HepG2 (cell line): ENCODE measurements around the gene FAM110A. TPM values are rescaled to one million over a fixed set of nuclear protein-coding genes. Genes with fewer than 3 reads are reported as not detected.
A peak's percentile ranks its signal among the peaks of the same experiment; 100 is the strongest.

Experiments used
- ATAC-seq: fragments of 200-7000 bp; cut with Tn5 transposase; 3 replicates; pipeline ENCODE4 v1.9.1; 2020; ENCODE audit warnings: mild to moderate bottlenecking, moderate library complexity
- BruUV-seq: library from RNA; stranded (reverse); fragments of 400-500 nt; replicated peaks from 2 replicates; lab custom pipeline; 2021; lab: Mats Ljungman, UMichigan
- CTCF ChIA-PET: fragments of 300-600 bp; formaldehyde crosslinking; extraction: SDS; loops from one replicate; lab custom pipeline; 2021; ENCODE audit warnings: low total read pairs, inconsistent platforms, low intra/inter-chr PET ratio; lab: Yijun Ruan, JAX
- POLR2A ChIA-PET: fragments of 350-600 bp; sonication (Branson Sonifier 250); formaldehyde crosslinking; loops from one replicate; lab custom pipeline; 2020; ENCODE audit warnings: antibody characterized with exemption, inconsistent platforms; lab: Yijun Ruan, JAX
- DNase-seq: peaks from one replicate; pipeline ENCODE4 v3.0.0-alpha.2; 2015; ENCODE audit warnings: low spot score
- FAIRE-seq: peaks from 3 replicates; lab custom pipeline; 2011; peaks lifted over from hg19 to GRCh38; lab: Jason Lieb, UNC
- H2AFZ ChIP-seq: one replicate; pipeline ENCODE4 v1.6.1; 2011; ENCODE audit warnings: low read length, inconsistent platforms
- H3K27ac ChIP-seq: fragments of 300-600 bp; 3 replicates; pipeline ENCODE4 v1.8.0; 2011; ENCODE audit warnings: mixed run types, mild to moderate bottlenecking, mixed read lengths, low read length, inconsistent platforms; ENCODE audit not compliant: insufficient read depth; ENCODE audit errors: extremely low read length
- H3K27me3 ChIP-seq, 2 experiments: fragments of 200-600 bp in 1 of 2; 2 replicates in 1 of 2; 3 replicates in 1 of 2; pipeline versions ENCODE4 v1.6.0 to v1.8.0; 2011; ENCODE audit warnings: low read length in 2 of 2, mild to moderate bottlenecking in 2 of 2, moderate library complexity in 2 of 2, inconsistent platforms in 1 of 2; ENCODE audit not compliant: insufficient read depth in 2 of 2, control insufficient read depth in 1 of 2
- H3K36me3 ChIP-seq, 2 experiments: fragments of 200-600 bp in 1 of 2; replicated peaks in 1 of 2; 2 replicates in 1 of 2; 3 replicates in 1 of 2; pipeline versions ENCODE4 v1.5.1 to v1.8.0; 2011; ENCODE audit warnings: low read length in 2 of 2, inconsistent platforms in 1 of 2; ENCODE audit not compliant: insufficient read depth in 2 of 2, control insufficient read depth in 1 of 2
- H3K4me1 ChIP-seq: 2 replicates; pipeline ENCODE4 v1.5.1; 2012; ENCODE audit warnings: low read length, inconsistent platforms; ENCODE audit not compliant: insufficient read depth
- H3K4me2 ChIP-seq: 2 replicates; pipeline ENCODE4 v1.6.0; 2011; ENCODE audit warnings: low read depth, low read length, inconsistent platforms
- H3K4me3 ChIP-seq, 3 experiments: fragments of 200-600 bp in 1 of 3; sonication (generic), shearing (Covaris generic) in 1 of 3; replicated peaks in 1 of 3; 2 replicates each; pipeline ENCODE4 v1.5.1; 2011 to 2016; ENCODE audit warnings: low read length in 3 of 3, inconsistent platforms in 2 of 3, low read depth in 2 of 3, mild to moderate bottlenecking in 2 of 3, control low read depth in 1 of 3, mixed read lengths in 1 of 3; ENCODE audit not compliant: insufficient read depth in 1 of 3
- H3K79me2 ChIP-seq: one replicate; pipeline ENCODE4 v1.6.1; 2011; ENCODE audit warnings: low read length, inconsistent platforms; ENCODE audit not compliant: insufficient read depth
- H3K9ac ChIP-seq: 2 replicates; pipeline ENCODE4 v1.6.0; 2011; ENCODE audit warnings: mild to moderate bottlenecking, low read depth, low read length, inconsistent platforms; ENCODE audit not compliant: insufficient read depth
- H3K9me3 ChIP-seq: 2 replicates; pipeline ENCODE4 v1.5.1; 2012; ENCODE audit warnings: mild to moderate bottlenecking, low read length
- H4K20me1 ChIP-seq: 2 replicates; pipeline ENCODE4 v1.6.0; 2011; ENCODE audit warnings: inconsistent platforms, mild to moderate bottlenecking, low read length, moderate library complexity; ENCODE audit not compliant: insufficient read depth
- CEBPG ChIP-seq: IDR thresholded peaks from 2 replicates; pipeline ENCODE4 v1.6.1; 2016
- EHMT2 ChIP-seq: fragments of 200-600 bp; sonication (generic); IDR thresholded peaks from 2 replicates; pipeline ENCODE4 v1.7.0; 2017; ENCODE audit warnings: antibody characterized with exemption, low read depth, low read length, borderline replicate concordance
- NAIF1 ChIP-seq: sonication (generic); formaldehyde crosslinking; IDR thresholded peaks from 2 replicates; pipeline ENCODE4 v1.5.0; 2020; ENCODE audit warnings: mild to moderate bottlenecking, missing genetic modification reagents, borderline replicate concordance
- NFE2L1 ChIP-seq: sonication (generic); formaldehyde crosslinking; IDR thresholded peaks from 2 replicates; pipeline ENCODE4 v1.4.0; 2020; ENCODE audit warnings: missing genetic modification reagents, mild to moderate bottlenecking, borderline replicate concordance
- ZBTB33 ChIP-seq: sonication (generic); formaldehyde crosslinking; IDR thresholded peaks from 2 replicates; pipeline ENCODE4 v1.4.0; 2020; ENCODE audit warnings: missing genetic modification reagents
- ZBTB8A ChIP-seq: sonication (generic); formaldehyde crosslinking; IDR thresholded peaks from 2 replicates; pipeline ENCODE4 v1.4.0; 2020; ENCODE audit warnings: mild to moderate bottlenecking, low read depth, missing genetic modification reagents, borderline replicate concordance
- ZFP41 ChIP-seq: sonication (generic); formaldehyde crosslinking; IDR thresholded peaks from 2 replicates; pipeline ENCODE4 v1.4.0; 2020; ENCODE audit warnings: mild to moderate bottlenecking, missing genetic modification reagents, borderline replicate concordance
- ZNF136 ChIP-seq: sonication (generic); formaldehyde crosslinking; IDR thresholded peaks from 2 replicates; pipeline ENCODE4 v1.8.1; 2022; ENCODE audit warnings: low read depth, mild to moderate bottlenecking, moderate library complexity, missing genetic modification reagents
- ZNF576 ChIP-seq: sonication (generic); formaldehyde crosslinking; IDR thresholded peaks from 2 replicates; pipeline ENCODE4 v1.4.0; 2020; ENCODE audit warnings: mild to moderate bottlenecking, missing genetic modification reagents
- ZNF652 ChIP-seq: IDR thresholded peaks from 2 replicates; pipeline ENCODE4 v1.6.1; 2016; ENCODE audit warnings: low read depth, borderline replicate concordance
- ZNF768 ChIP-seq: sonication (generic); formaldehyde crosslinking; IDR thresholded peaks from 2 replicates; pipeline ENCODE4 v1.4.0; 2020; ENCODE audit warnings: missing genetic modification reagents
- ZSCAN9 ChIP-seq: IDR thresholded peaks from 2 replicates; pipeline ENCODE4 v1.6.1; 2016; ENCODE audit warnings: borderline replicate concordance
- WGBS: methylation state at CpG from one replicate; pipeline ENCODE4 v1.1.6; 2017; ENCODE audit warnings: low lambda C conversion rate; 5-methylcytosine and 5-hydroxymethylcytosine counted together
- in situ Hi-C: cut with HindIII; loops from 2 replicates; pipeline ENCODE4 v1.10.0; 2017; ENCODE audit warnings: low pct_unique_long_range_greater_than_20kb; ENCODE audit not compliant: extremely low pct_ligation_motif_present
- intact Hi-C: fragments of 100-400 bp; cut with micrococcal nuclease; formaldehyde crosslinking; loops from one replicate; pipeline ENCODE4 v1.10.0; 2022; ENCODE audit not compliant: unreplicated experiment
- polyA plus RNA-seq, 8 experiments: library from polyadenylated mRNA; depleted of rRNA in 3 of 8; stranded (reverse) in 7 of 8; unstranded in 1 of 8; fragments of >200 nt; fragmentation: Illumina TruSeq in 4 of 8; extraction: Trizol in 4 of 8; gene quantifications; 2 replicates each; pipeline versions ENCODE4 v1.2.1 to v1.2.3, GENCODE V29; 2011 to 2016; ENCODE audit warnings: low read depth in 4 of 8, missing spikeins in 1 of 8, mixed read lengths in 1 of 8; ENCODE audit not compliant: insufficient read depth in 1 of 8
- total RNA-seq, 5 experiments: library from RNA; depleted of rRNA; stranded (reverse); fragments of >200 nt; fragmentation: Illumina TruSeq; extraction: Trizol; gene quantifications; 2 replicates each; pipeline ENCODE4 v1.2.3, GENCODE V29; 2016; ENCODE audit warnings: low read depth in 1 of 5

FAM110A gene
- total and polyA plus RNA-seq, 2 of the 13 experiments (the other 11 are each of a cell fraction or from before 2014, with no cell fraction given), result 1.9 TPM

- no peak for TF ChIP-seq ZNF136 (CRISPR knock-in tag)
Measured at GRCh38 chr20:854601-855000, 21.1 kb downstream of the FAM110A start (continued).

GRCh38 chr20:855466-856360 is 22.2 kb downstream of the FAM110A start:
- H3K79me2 ChIP-seq, result no peaks in the 10 kb centered on the region
- no TSS peak for BruUV-seq
- no peaks in the 10 kb centered on the region for H4K20me1 ChIP-seq
- ATAC-seq (no peak), FAIRE-seq (no peak), DNase-seq (no peak)
- in situ Hi-C loops (no loop called here), intact Hi-C loops (no loop called here)
- POLR2A ChIA-PET, result no interaction called here
- no peaks in the 10 kb centered on the region for H3K4me1 ChIP-seq
- H2AFZ ChIP-seq, result no peak overlapping the region
- H3K4me3 ChIP-seq, result no peak overlapping the region
- no peak overlapping the region for H3K4me2 ChIP-seq
- H3K27ac ChIP-seq, result no peak overlapping the region
- 30% methylated on average over 10 of the region's 11 CpGs for WGBS
- H3K36me3 ChIP-seq, result no peaks in the 10 kb centered on the region
- H3K9me3 ChIP-seq, result no peaks in the 10 kb centered on the region
- peaks cover 0 to 14% of the 10 kb centered on the region in 2 experiments; a peak in 3 of 5 replicates for H3K27me3 ChIP-seq
- CTCF ChIA-PET, result no interaction called here
- 0 out of 2 replicates have a peak, but pooled peaks have one; percentile 21 for TF ChIP-seq NFE2L1 (CRISPR knock-in tag)
- no peak for TF ChIP-seq NAIF1
- no peak overlapping the region for H3K9ac ChIP-seq

GRCh38 chr20:856361-856775 is 22.9 kb downstream of the FAM110A start:
- Histone ChIP-seq H4K20me1 (no peaks in the 10 kb centered on the region), H3K36me3 (no peaks in the 10 kb centered on the region), H3K27me3 (peaks cover 0 to 14% of the 10 kb centered on the region in 2 experiments; a peak in 3 of 5 replicates), H3K79me2 (no peaks in the 10 kb centered on the region), H3K9ac (no peak overlapping the region), H2AFZ (no peak overlapping the region), H3K4me1 (no peaks in the 10 kb centered on the region), H3K4me3 (no peak overlapping the region), H3K4me2 (no peak overlapping the region), H3K27ac (no peak overlapping the region), H3K9me3 (no peaks in the 10 kb centered on the region)
- intact Hi-C loops, result no loop called here
- FAIRE-seq (no peak), DNase-seq (no peak), ATAC-seq (0 out of 3 replicates have a peak, but pooled peaks have one; percentile 14)
- CTCF ChIA-PET, result no interaction called here
- no TSS peak for BruUV-seq
- POLR2A ChIA-PET, result no interaction called here
- in situ Hi-C loops, result no loop called here
- WGBS, result 31% methylated on average over 12 of the region's 12 CpGs
- no peak for TF ChIP-seq EHMT2
- no peak for TF ChIP-seq ZBTB8A (CRISPR knock-in tag)
- no peak for TF ChIP-seq ZNF652 (CRISPR knock-in tag)
- TF ChIP-seq ZFP41 (CRISPR knock-in tag), result no peak
- TF ChIP-seq ZNF768, result peak; percentile 29; the same call in 1 of the 2 replicates
- TF ChIP-seq ZNF576 (CRISPR knock-in tag), result no peak
- no peak for TF ChIP-seq ZSCAN9
- TF ChIP-seq CEBPG (CRISPR knock-in tag), result no peak
- TF ChIP-seq ZBTB33, result peak; percentile 15; the same call in 1 of the 2 replicates
